D721Med (cell line): ENCODE results near the gene BRINP2.

Experiments
- DNase-seq: peaks from one replicate; pipeline ENCODE4 v3.0.0; 2011; ENCODE audit warnings: low spot score; ENCODE audit not compliant: insufficient read length
- FAIRE-seq: peaks from 2 replicates; lab custom pipeline; 2011; peaks lifted over from hg19 to GRCh38; lab: Jason Lieb, UNC
- CTCF ChIP-seq: IDR thresholded peaks from 2 replicates; pipeline ENCODE4 v1.5.1; 2012; ENCODE audit warnings: mild to moderate bottlenecking, control low read depth; ENCODE audit not compliant: insufficient read depth; ENCODE audit errors: missing control alignments

BRINP2 gene

DNA sequence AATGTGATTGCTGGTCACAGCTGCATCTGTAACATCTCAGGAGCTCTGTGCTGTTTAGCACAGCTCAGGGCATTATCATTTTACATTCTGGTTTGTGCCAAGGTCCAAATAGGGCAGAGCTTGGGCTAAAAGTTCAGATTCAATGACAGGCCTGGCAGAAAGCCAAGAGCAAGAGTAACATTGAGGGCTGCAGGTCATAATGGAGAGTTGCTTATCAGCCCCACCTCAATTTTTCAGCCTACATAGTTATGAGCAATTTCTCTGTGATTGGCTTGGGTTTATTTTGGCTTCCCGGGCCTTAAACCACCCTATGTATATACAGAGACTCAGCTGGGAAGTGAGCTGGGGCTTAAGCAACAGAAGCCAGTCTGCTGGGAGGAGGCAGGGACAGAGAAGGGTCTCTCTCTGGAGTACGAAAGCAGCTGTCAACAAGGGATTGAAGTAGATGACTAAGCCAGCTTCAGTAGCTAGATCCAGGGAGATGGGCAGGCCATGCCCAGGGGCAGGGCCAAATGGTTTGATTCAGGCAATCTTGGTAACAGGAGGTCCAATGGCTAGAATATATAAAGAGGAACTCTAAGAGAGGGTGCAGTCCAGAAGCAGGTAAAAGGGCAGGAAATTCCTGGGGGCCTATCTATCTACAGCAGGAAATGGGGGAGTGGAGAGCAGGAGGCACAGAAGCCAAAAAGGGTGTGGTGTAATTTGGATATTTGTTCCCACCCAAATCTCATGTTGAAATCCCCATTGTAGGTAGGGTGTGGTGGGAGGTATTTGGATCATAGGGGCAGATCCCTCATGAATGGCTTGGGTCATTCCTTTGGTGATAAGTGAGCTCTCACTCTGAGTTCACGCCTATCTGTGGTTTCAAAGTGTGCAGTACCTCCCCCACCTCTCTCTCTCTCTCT, 49.0 kb downstream of the BRINP2 start:
- DNase-seq: no peak
- FAIRE-seq: no peak
- no peak for TF ChIP-seq CTCF

DNA sequence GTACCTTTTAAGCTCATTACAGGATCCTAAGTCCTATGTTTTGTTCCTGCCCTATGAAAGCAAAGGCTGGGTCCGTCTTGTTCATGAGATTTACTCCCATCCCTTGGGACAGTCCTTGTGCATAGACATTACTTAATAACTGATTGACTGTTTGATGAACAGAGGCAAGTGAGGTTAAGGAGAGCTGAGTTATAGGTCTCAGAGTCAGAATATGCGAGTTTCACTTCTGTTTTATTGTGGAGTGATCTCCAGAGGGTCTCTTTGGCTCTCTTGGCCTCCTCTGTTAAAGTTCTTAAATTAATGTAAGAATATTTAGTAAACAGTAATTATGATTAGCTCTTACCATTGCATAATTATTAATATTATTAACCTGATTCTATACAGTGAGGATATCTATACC, 52.6 kb downstream of the BRINP2 start:
- FAIRE-seq (no peak), DNase-seq (no peak)
- TF ChIP-seq CTCF: no peak

- no peak for TF ChIP-seq CTCF
- no peak for FAIRE-seq
- DNase-seq: no peak
Measured at GRCh38 chr1:177227978-177228692, 57.4 kb downstream of the BRINP2 start.

GRCh38 chr1:177228693-177229065, 57.9 kb downstream of the BRINP2 start:
- no peak for FAIRE-seq
- TF ChIP-seq CTCF: no peak
- DNase-seq: no peak

DNA sequence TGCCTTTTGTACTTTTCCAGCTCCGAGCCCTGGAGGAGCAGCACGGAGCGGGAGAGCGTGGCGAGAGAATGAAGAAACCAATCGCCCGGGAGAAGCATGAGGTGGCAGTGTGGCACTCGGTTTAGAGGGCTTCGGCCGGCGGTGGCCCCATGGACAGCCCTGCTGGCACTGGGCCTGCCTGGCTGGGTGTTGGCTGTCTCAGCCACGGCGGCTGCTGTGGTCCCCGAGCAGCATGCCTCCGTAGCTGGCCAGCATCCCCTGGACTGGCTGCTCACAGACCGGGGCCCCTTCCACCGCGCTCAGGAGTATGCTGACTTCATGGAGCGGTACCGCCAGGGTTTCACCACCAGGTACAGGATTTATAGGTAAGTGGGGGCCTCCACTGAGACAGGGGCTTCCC, 59.0 kb downstream of the BRINP2 start:
- DNase-seq (no peak), FAIRE-seq (no peak)
- no peak for TF ChIP-seq CTCF

- no peak for DNase-seq
- TF ChIP-seq CTCF: no peak
- FAIRE-seq: no peak
Measured at GRCh38 chr1:177230228-177231016, 59.7 kb downstream of the BRINP2 start.
